Measurements from ENCODE around the gene MRPS9. TPM values are rescaled to one million over a fixed set of nuclear protein-coding genes. Genes with fewer than 3 reads are reported as not detected.

MRPS9 gene
- total and polyA plus RNA-seq, 2 donors (not counting 3 experiments of a cell fraction or from before 2014, with no cell fraction given) = 14.5 to 23.9 TPM

- no peaks in the 10 kb centered on the region for H4K20me1 ChIP-seq (replicated peaks; ENCODE audit: control insufficient read depth, extremely low read depth, insufficient read depth, low read length)
- no peaks in the 10 kb centered on the region for H3K9me1 ChIP-seq (replicated peaks; ENCODE audit: control insufficient read depth, extremely low read depth, insufficient read depth, low read length)
- no peak overlapping the region for H2AFZ ChIP-seq (ENCODE audit: low read depth, low read length)
- dilution Hi-C loops (cut with MboI; ENCODE audit: extremely low pct_ligation_motif_present, low sequenced_read_pairs) = no loop called here
- DNase-seq (ENCODE audit: low read depth, low spot score) = no peak
- H3K27ac ChIP-seq (ENCODE audit: insufficient read depth, low read depth, low read length) = no peak overlapping the region
- H3K36me3 ChIP-seq (ENCODE audit: control insufficient read depth in 2 of 2, extremely low read depth in 1 of 2, insufficient read depth in 2 of 2, low read length in 2 of 2) = peaks cover 2 to 5% of the 10 kb centered on the region in 2 experiments
- CTCF ChIA-PET = interaction anchor here (1.4 to 3.9 kb wide), 2 partner anchors 11 to 133 kb away, joined by 8 to 15 read pairs; no protein-coding TSS in a partner anchor
- H3K4me3 ChIP-seq (replicated peaks in 1 of 3; ENCODE audit: insufficient read depth in 1 of 3, low read depth in 1 of 3, low read length in 3 of 3) = no peak overlapping the region
- POLR2A ChIA-PET = no interaction called here
- no peaks in the 10 kb centered on the region for H3K9me3 ChIP-seq (replicated peaks; ENCODE audit: control insufficient read depth, insufficient read depth, low read length)
- no peaks in the 10 kb centered on the region for H3K27me3 ChIP-seq (ENCODE audit: control insufficient read depth in 2 of 2, insufficient read depth in 2 of 2, low read length in 2 of 2)
- intact Hi-C loops (cut with micrococcal nuclease) = no loop called here
- TF ChIP-seq, protein P1, sequence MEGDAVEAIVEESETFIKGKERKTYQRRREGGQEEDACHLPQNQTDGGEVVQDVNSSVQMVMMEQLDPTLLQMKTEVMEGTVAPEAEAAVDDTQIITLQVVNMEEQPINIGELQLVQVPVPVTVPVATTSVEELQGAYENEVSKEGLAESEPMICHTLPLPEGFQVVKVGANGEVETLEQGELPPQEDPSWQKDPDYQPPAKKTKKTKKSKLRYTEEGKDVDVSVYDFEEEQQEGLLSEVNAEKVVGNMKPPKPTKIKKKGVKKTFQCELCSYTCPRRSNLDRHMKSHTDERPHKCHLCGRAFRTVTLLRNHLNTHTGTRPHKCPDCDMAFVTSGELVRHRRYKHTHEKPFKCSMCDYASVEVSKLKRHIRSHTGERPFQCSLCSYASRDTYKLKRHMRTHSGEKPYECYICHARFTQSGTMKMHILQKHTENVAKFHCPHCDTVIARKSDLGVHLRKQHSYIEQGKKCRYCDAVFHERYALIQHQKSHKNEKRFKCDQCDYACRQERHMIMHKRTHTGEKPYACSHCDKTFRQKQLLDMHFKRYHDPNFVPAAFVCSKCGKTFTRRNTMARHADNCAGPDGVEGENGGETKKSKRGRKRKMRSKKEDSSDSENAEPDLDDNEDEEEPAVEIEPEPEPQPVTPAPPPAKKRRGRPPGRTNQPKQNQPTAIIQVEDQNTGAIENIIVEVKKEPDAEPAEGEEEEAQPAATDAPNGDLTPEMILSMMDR (IDR thresholded peaks at IDR 0.05; ENCODE audit: extremely low read depth in 1 of 2, insufficient read depth in 1 of 2, low read depth in 1 of 2, low read length in 2 of 2) = no peak
- TF ChIP-seq MYC (IDR thresholded peaks at IDR 0.05; ENCODE audit: low read depth, low read length) = no peak
- TF ChIP-seq POLR2AphosphoS5 (IDR thresholded peaks at IDR 0.05; ENCODE audit: insufficient read depth, low read depth, low read length) = no peak
- no peak for TF ChIP-seq JUN (IDR thresholded peaks at IDR 0.05; ENCODE audit: borderline replicate concordance, insufficient read depth, insufficient read length, low read depth)
- no peak for TF ChIP-seq GATA2 (IDR thresholded peaks at IDR 0.05; ENCODE audit: insufficient read depth, insufficient read length, low read depth, low read length)
- TF ChIP-seq EZH2 (IDR thresholded peaks at IDR 0.05; ENCODE audit: borderline replicate concordance, low read depth, low read length, severe bottlenecking) = no peak
- no peak for TF ChIP-seq FOS (IDR thresholded peaks at IDR 0.05; ENCODE audit: borderline replicate concordance, insufficient read depth, low read length)
- no peak for TF ChIP-seq POLR2A (IDR thresholded peaks at IDR 0.05; ENCODE audit: low read depth, low read length)
- H3K4me1 ChIP-seq (ENCODE audit: control insufficient read depth, extremely low read depth, insufficient read depth, low read length) = no peaks in the 10 kb centered on the region
- no peak for FAIRE-seq
- no peaks in the 10 kb centered on the region for H3K79me2 ChIP-seq (ENCODE audit: control insufficient read depth, insufficient read depth, low read length)
- no TSS peak for BruUV-seq (replicated peaks)
- no peak overlapping the region for H3K4me2 ChIP-seq (ENCODE audit: insufficient read depth, low read length)
- no peak overlapping the region for H3K9ac ChIP-seq (replicated peaks; ENCODE audit: extremely low read depth, insufficient read depth, low read length)
Measured at GRCh38 chr2:105104208-105104731, 66.4 kb downstream of the MRPS9 start.

Data from endothelial cell of umbilical vein (primary cell).